H1 (cell line): ENCODE data around the gene BBS7. TPM values are rescaled to one million over a fixed set of nuclear protein-coding genes. Genes with fewer than 3 reads are reported as not detected.

Experiments
- EGR1 ChIP-seq: IDR thresholded peaks from 2 replicates; pipeline ENCODE4 v1.6.1; 2011; ENCODE audit warnings: low read depth, low read length, borderline replicate concordance
- GABPA ChIP-seq: IDR thresholded peaks from 2 replicates; pipeline ENCODE4 v1.6.1; 2011; ENCODE audit warnings: mild to moderate bottlenecking, low read length, moderate library complexity, borderline replicate concordance; ENCODE audit not compliant: insufficient read depth
- HDAC2 ChIP-seq, 2 experiments: fragments of 300-600 bp in 1 of 2; sonication (generic) in 1 of 2; IDR thresholded peaks; 2 replicates each; pipeline ENCODE4 v1.6.1; 2011 to 2012; ENCODE audit warnings: low read depth in 2 of 2, low read length in 2 of 2, mild to moderate bottlenecking in 2 of 2, moderate library complexity in 2 of 2, borderline replicate concordance in 1 of 2, inconsistent platforms in 1 of 2
- SP4 ChIP-seq: IDR thresholded peaks from 2 replicates; pipeline ENCODE4 v1.6.1; 2012; ENCODE audit warnings: low read length, inconsistent platforms
- polyA plus RNA-seq, 7 experiments: library from polyadenylated mRNA; depleted of rRNA in 3 of 7; stranded (reverse) in 5 of 7; unstranded in 2 of 7; fragments of >200 nt in 5 of 7; fragments of 200-250 nt in 2 of 7; gene quantifications; 1 replicate in 5 of 7; 2 replicates in 1 of 7; 4 replicates in 1 of 7; pipeline versions ENCODE4 v1.2.1 to v1.2.3, GENCODE V29; 2011 to 2013; ENCODE audit warnings: missing spikeins in 2 of 7, mixed read lengths in 2 of 7
- total RNA-seq: library from RNA; stranded (reverse); fragmentation: NEBNext Ultra II Directional; extraction: Animal tissue kit (Norgen Biotek cat#: 25700); gene quantifications from 2 replicates; pipeline ENCODE4 v1.2.1, GENCODE V29; 2021
- TF ChIP-seq, protein P1 (sequence below): IDR thresholded peaks from 2 replicates; pipeline ENCODE4 v1.6.1; 2011; ENCODE audit warnings: low read depth, mild to moderate bottlenecking, low read length; ENCODE audit not compliant: insufficient read depth

Gene BBS7
- total and polyA plus RNA-seq, 2 of the 8 experiments (the other 6 are each of a cell fraction or from before 2014, with no cell fraction given), result 16.6 to 21.5 TPM

GRCh38 chr4:121885115-121885514, 14.8 kb upstream of the BBS7 start (continued):
- TF ChIP-seq GABPA, result no peak
- no peak for TF ChIP-seq SP4
- no peak for TF ChIP-seq HDAC2 (IDR thresholded peaks at IDR 0.05; ENCODE audit: borderline replicate concordance in 1 of 2, low read depth in 2 of 2, low read length in 2 of 2)
- no peak for TF ChIP-seq EGR1
- TF ChIP-seq, protein P1, sequence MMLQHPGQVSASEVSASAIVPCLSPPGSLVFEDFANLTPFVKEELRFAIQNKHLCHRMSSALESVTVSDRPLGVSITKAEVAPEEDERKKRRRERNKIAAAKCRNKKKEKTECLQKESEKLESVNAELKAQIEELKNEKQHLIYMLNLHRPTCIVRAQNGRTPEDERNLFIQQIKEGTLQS, result no peak
